ENCODE results near the gene PIGN. TPM values are rescaled to one million over a fixed set of nuclear protein-coding genes. Genes with fewer than 3 reads are reported as not detected.
"Not testable (repeated sequence)": the region's sequence is repeated elsewhere in the genome, so short reads cannot be mapped to it uniquely, and the experiment has no call there.

The PIGN gene
- total RNA-seq, 2 experiments from 2014 or later, result 9.6 to 11.7 TPM

GRCh38 chr18:62170857-62171256, 16.0 kb downstream of the PIGN start:
- H3K27me3 Mint-ChIP-seq, result no peaks in the 10 kb centered on the region
- peaks cover 18% of the 10 kb centered on the region for H3K36me3 Mint-ChIP-seq (ENCODE audit: low read depth)
- H3K9me3 Mint-ChIP-seq, result peaks cover 4% of the 10 kb centered on the region
- H3K36me3 ChIP-seq (ENCODE audit: insufficient read depth, low read length), result no peaks in the 10 kb centered on the region
- no peak for TF ChIP-seq CTCF (IDR thresholded peaks at IDR 0.05)
- no peak overlapping the region for H3K27ac ChIP-seq (ENCODE audit: low read depth in 1 of 2, low read length in 2 of 2)
- no peaks in the 10 kb centered on the region for H3K4me1 ChIP-seq (ENCODE audit: insufficient read depth, low read length)
- DNase-seq, result no peak
- no peaks in the 10 kb centered on the region for H3K27me3 ChIP-seq (ENCODE audit: control insufficient read depth in 1 of 2, insufficient read depth in 2 of 2, low read length in 2 of 2)
- no peaks in the 10 kb centered on the region for H3K9me3 ChIP-seq (ENCODE audit: control insufficient read depth in 1 of 2, insufficient read depth in 1 of 2, low read length in 2 of 2)
- no peaks in the 10 kb centered on the region for H3K4me1 Mint-ChIP-seq (ENCODE audit: low read depth)
- no peak overlapping the region for H3K27ac Mint-ChIP-seq
- H3K4me3 ChIP-seq (ENCODE audit: low read length), result no peak overlapping the region
- CTCF ChIA-PET, result no interaction called here
- ATAC-seq (ENCODE audit: poor library complexity), result no peak
- intact Hi-C loops (cut with DNase I, micrococcal nuclease), result no loop called here
- no peak overlapping the region for H3K4me3 Mint-ChIP-seq
- POLR2A ChIA-PET, result no interaction called here

- H3K4me3 ChIP-seq (ENCODE audit: low read length); ATAC-seq (ENCODE audit: poor library complexity); H3K4me3 Mint-ChIP-seq; POLR2A ChIA-PET; intact Hi-C loops (cut with DNase I, micrococcal nuclease); H3K36me3 ChIP-seq (ENCODE audit: insufficient read depth, low read length); H3K27me3 ChIP-seq (ENCODE audit: control insufficient read depth in 1 of 2, insufficient read depth in 2 of 2, low read length in 2 of 2); H3K27ac ChIP-seq (ENCODE audit: low read depth in 1 of 2, low read length in 2 of 2); H3K9me3 Mint-ChIP-seq; H3K27me3 Mint-ChIP-seq; H3K4me1 ChIP-seq (ENCODE audit: insufficient read depth, low read length); DNase-seq; CTCF ChIA-PET; H3K4me1 Mint-ChIP-seq (ENCODE audit: low read depth); H3K9me3 ChIP-seq (ENCODE audit: control insufficient read depth in 1 of 2, insufficient read depth in 1 of 2, low read length in 2 of 2); H3K27ac Mint-ChIP-seq: not testable (repeated sequence)
- H3K36me3 Mint-ChIP-seq (ENCODE audit: low read depth), result peaks cover 25% of the 10 kb centered on the region
Measured at GRCh38 chr18:62166524-62166923, 20.3 kb downstream of the PIGN start.

GRCh38 chr18:62165583-62165982, 21.3 kb downstream of the PIGN start:
- intact Hi-C loops (cut with DNase I, micrococcal nuclease), result no loop called here
- Histone ChIP-seq H3K27me3 (ENCODE audit: control insufficient read depth in 1 of 2, insufficient read depth in 2 of 2, low read length in 2 of 2) (no peaks in the 10 kb centered on the region), H3K4me3 (ENCODE audit: low read length) (no peak overlapping the region), H3K9me3 (ENCODE audit: control insufficient read depth in 1 of 2, insufficient read depth in 1 of 2, low read length in 2 of 2) (no peaks in the 10 kb centered on the region), H3K4me1 (ENCODE audit: insufficient read depth, low read length) (no peaks in the 10 kb centered on the region), H3K36me3 (ENCODE audit: insufficient read depth, low read length) (peaks cover 4% of the 10 kb centered on the region), H3K27ac (ENCODE audit: low read depth in 1 of 2, low read length in 2 of 2) (no peak overlapping the region)
- Mint-ChIP-seq H3K4me1 (ENCODE audit: low read depth) (peaks cover 4% of the 10 kb centered on the region), H3K4me3 (no peak overlapping the region), H3K27me3 (no peaks in the 10 kb centered on the region), H3K27ac (no peak overlapping the region), H3K36me3 (ENCODE audit: low read depth) (peaks cover 30% of the 10 kb centered on the region), H3K9me3 (peaks cover 4% of the 10 kb centered on the region)
- TF ChIP-seq CTCF (IDR thresholded peaks at IDR 0.05), result no peak
- CTCF ChIA-PET, result no interaction called here
- POLR2A ChIA-PET, result no interaction called here
- no peak for DNase-seq
- no peak for ATAC-seq (ENCODE audit: poor library complexity)

GRCh38 chr18:62164855-62165487, 21.9 kb downstream of the PIGN start:
- no peak overlapping the region for H3K27ac Mint-ChIP-seq
- Histone ChIP-seq H3K27me3 (ENCODE audit: control insufficient read depth in 1 of 2, insufficient read depth in 2 of 2, low read length in 2 of 2) (no peaks in the 10 kb centered on the region), H3K36me3 (ENCODE audit: insufficient read depth, low read length) (peaks cover 4% of the 10 kb centered on the region), H3K9me3 (ENCODE audit: control insufficient read depth in 1 of 2, insufficient read depth in 1 of 2, low read length in 2 of 2) (no peaks in the 10 kb centered on the region), H3K4me3 (ENCODE audit: low read length) (no peak overlapping the region), H3K27ac (ENCODE audit: low read depth in 1 of 2, low read length in 2 of 2) (no peak overlapping the region), H3K4me1 (ENCODE audit: insufficient read depth, low read length) (no peaks in the 10 kb centered on the region)
- peaks cover 4% of the 10 kb centered on the region for H3K4me1 Mint-ChIP-seq (ENCODE audit: low read depth)
- POLR2A ChIA-PET, result interaction anchor here (0.6 kb wide), 1 partner anchor 252 kb away, joined by 3 read pairs; no protein-coding TSS in a partner anchor
- intact Hi-C loops (cut with DNase I, micrococcal nuclease), result no loop called here
- H3K4me3 Mint-ChIP-seq, result no peak overlapping the region
- CTCF ChIA-PET, result no interaction called here
- peaks cover 4% of the 10 kb centered on the region for H3K9me3 Mint-ChIP-seq
- H3K36me3 Mint-ChIP-seq (ENCODE audit: low read depth), result peaks cover 30% of the 10 kb centered on the region
- ATAC-seq (ENCODE audit: poor library complexity) (no peak), DNase-seq (no peak)
- no peak for TF ChIP-seq CTCF (IDR thresholded peaks at IDR 0.05)
- H3K27me3 Mint-ChIP-seq, result no peaks in the 10 kb centered on the region
